Hepatocyte (in vitro differentiated cells): ENCODE measurements around the gene UBTD2. TPM values are rescaled to one million over a fixed set of nuclear protein-coding genes. Genes with fewer than 3 reads are reported as not detected.
A peak's percentile ranks its signal among the peaks of the same experiment; 100 is the strongest.

Source experiments
- DNase-seq: peaks from one replicate; pipeline ENCODE4 v3.0.0-alpha.2; 2016; ENCODE audit warnings: low spot score
- H2AFZ ChIP-seq: fragments of 200-600 bp; sonication (generic); 2 replicates; pipeline ENCODE4 v1.6.0; 2016; ENCODE audit warnings: antibody characterized with exemption, mild to moderate bottlenecking
- H3K27ac ChIP-seq: fragments of 200-600 bp; sonication (generic); 2 replicates; pipeline ENCODE4 v1.5.1; 2016; ENCODE audit warnings: mild to moderate bottlenecking
- H3K27me3 ChIP-seq: fragments of 200-600 bp; sonication (generic); 2 replicates; pipeline ENCODE4 v1.6.1; 2016
- H3K36me3 ChIP-seq: fragments of 200-600 bp; sonication (generic); replicated peaks from 2 replicates; pipeline ENCODE4 v1.5.1; 2016; ENCODE audit warnings: low read depth; ENCODE audit not compliant: insufficient read depth
- H3K4me1 ChIP-seq: fragments of 200-600 bp; sonication (generic); 2 replicates; pipeline ENCODE4 v1.5.1; 2016; ENCODE audit warnings: mild to moderate bottlenecking, moderate library complexity; ENCODE audit not compliant: insufficient read depth
- H3K4me2 ChIP-seq: fragments of 200-600 bp; sonication (generic); 2 replicates; pipeline ENCODE4 v1.6.0; 2016
- H3K4me3 ChIP-seq: fragments of 200-600 bp; sonication (generic); 2 replicates; pipeline ENCODE4 v1.5.1; 2016; ENCODE audit warnings: mild to moderate bottlenecking
- H3K79me2 ChIP-seq: fragments of 200-600 bp; sonication (generic); 2 replicates; pipeline ENCODE4 v1.6.0; 2017; ENCODE audit warnings: mild to moderate bottlenecking
- H3K9me2 ChIP-seq: fragments of 200-600 bp; sonication (generic); replicated peaks from 2 replicates; pipeline ENCODE4 v1.6.0; 2017; ENCODE audit warnings: mild to moderate bottlenecking; ENCODE audit not compliant: insufficient read depth
- H3K9me3 ChIP-seq: fragments of 200-600 bp; sonication (generic); 2 replicates; pipeline ENCODE4 v1.5.1; 2016; ENCODE audit warnings: low read depth, mild to moderate bottlenecking
- H4K20me1 ChIP-seq: fragments of 200-600 bp; sonication (generic); 2 replicates; pipeline ENCODE4 v1.6.0; 2016; ENCODE audit warnings: mild to moderate bottlenecking; ENCODE audit not compliant: insufficient read depth, poor library complexity, severe bottlenecking
- EZH2 ChIP-seq: fragments of 200-600 bp; sonication (generic); IDR thresholded peaks from 2 replicates; pipeline ENCODE4 v1.6.1; 2016; ENCODE audit warnings: antibody characterized with exemption, mild to moderate bottlenecking, borderline replicate concordance
- EZH2phosphoT487 ChIP-seq: fragments of 200-600 bp; sonication (generic); IDR thresholded peaks from one replicate; pipeline ENCODE4 v1.6.1; 2018; ENCODE audit warnings: antibody characterized with exemption, mild to moderate bottlenecking, low read depth, moderate library complexity; ENCODE audit not compliant: unreplicated experiment, severe bottlenecking
- WGBS: methylation state at CpG from one replicate; pipeline ENCODE4 v1.1.6; 2016; ENCODE audit warnings: low lambda C conversion rate; ENCODE audit errors: missing lambda C conversion rate; 5-methylcytosine and 5-hydroxymethylcytosine counted together
- polyA plus RNA-seq: library from polyadenylated mRNA; unstranded; fragments of >200 nt; fragmentation: Nextera tagmentation; extraction: Ambion mirVana; gene quantifications from 2 replicates; pipeline ENCODE4 v1.2.1, GENCODE V29; 2016
- total RNA-seq: library from RNA; depleted of rRNA; stranded (reverse); fragments of >200 nt; gene quantifications from 2 replicates; pipeline ENCODE4 v1.2.3, GENCODE V29; 2014
- TF ChIP-seq, protein P1 (sequence below): fragments of 200-600 bp; sonication (generic); IDR thresholded peaks from 2 replicates; pipeline ENCODE4 v1.5.1; 2016; ENCODE audit warnings: antibody characterized with exemption, mild to moderate bottlenecking; ENCODE audit not compliant: poor library complexity

Gene UBTD2
- total and polyA plus RNA-seq, 2 experiments from 2014 or later: 27.4 to 51.7 TPM

DNA sequence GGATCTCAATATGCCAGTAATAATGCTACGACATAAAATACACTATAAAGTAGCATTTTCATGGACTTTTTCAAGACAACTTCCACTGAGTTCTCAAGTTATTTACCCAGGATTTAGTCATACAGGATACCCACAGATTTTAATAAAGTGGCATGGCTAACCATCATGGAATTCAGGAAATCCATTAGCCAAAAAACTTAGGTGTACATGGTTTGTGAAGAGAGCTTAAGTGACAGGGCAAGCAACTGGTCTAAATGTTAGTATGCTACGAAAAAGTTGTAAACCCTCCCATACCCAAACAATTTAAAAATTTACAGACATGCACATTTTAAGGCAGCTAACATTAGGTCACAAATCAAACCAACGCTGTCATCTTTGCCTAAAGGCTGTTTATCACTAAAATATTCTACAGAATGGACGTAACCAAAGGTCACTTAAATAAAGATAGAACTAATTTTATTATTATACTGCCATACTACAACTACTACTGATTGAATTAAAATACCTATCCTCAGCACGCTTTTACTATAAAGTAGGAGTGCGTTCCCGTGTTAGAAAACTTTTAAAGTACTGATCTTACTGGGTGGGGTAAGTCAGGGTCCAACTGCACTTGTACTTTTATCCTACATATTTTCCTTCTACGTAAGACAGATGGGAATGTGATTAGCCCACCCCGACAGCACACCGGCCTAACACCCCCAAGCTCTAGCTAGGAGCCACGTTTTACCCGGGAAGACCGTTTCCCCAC lies 1.1 kb downstream of the UBTD2 start:
- Histone ChIP-seq H3K4me2 (peak overlapping the region; percentile 84), H3K36me3 (no peaks in the 10 kb centered on the region), H3K79me2 (peaks cover 59% of the 10 kb centered on the region), H3K4me1 (peaks cover 18% of the 10 kb centered on the region), H2AFZ (peak overlapping the region; percentile 93), H3K27ac (peak overlapping the region; percentile 100), H3K27me3 (no peaks in the 10 kb centered on the region), H4K20me1 (peaks cover 45% of the 10 kb centered on the region), H3K9me2 (no peaks in the 10 kb centered on the region), H3K9me3 (no peaks in the 10 kb centered on the region), H3K4me3 (peak overlapping the region; percentile 99)
- DNase-seq: no peak
- WGBS: 5% methylated on average over 13 of the region's 13 CpGs
- TF ChIP-seq EZH2phosphoT487 (no peak), EZH2 (no peak)
- TF ChIP-seq, protein P1, sequence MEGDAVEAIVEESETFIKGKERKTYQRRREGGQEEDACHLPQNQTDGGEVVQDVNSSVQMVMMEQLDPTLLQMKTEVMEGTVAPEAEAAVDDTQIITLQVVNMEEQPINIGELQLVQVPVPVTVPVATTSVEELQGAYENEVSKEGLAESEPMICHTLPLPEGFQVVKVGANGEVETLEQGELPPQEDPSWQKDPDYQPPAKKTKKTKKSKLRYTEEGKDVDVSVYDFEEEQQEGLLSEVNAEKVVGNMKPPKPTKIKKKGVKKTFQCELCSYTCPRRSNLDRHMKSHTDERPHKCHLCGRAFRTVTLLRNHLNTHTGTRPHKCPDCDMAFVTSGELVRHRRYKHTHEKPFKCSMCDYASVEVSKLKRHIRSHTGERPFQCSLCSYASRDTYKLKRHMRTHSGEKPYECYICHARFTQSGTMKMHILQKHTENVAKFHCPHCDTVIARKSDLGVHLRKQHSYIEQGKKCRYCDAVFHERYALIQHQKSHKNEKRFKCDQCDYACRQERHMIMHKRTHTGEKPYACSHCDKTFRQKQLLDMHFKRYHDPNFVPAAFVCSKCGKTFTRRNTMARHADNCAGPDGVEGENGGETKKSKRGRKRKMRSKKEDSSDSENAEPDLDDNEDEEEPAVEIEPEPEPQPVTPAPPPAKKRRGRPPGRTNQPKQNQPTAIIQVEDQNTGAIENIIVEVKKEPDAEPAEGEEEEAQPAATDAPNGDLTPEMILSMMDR: no peak

GRCh38 chr5:172281346-172281745 lies 2.2 kb downstream of the UBTD2 start:
- H3K27me3 ChIP-seq: no peaks in the 10 kb centered on the region
- no peaks in the 10 kb centered on the region for H3K36me3 ChIP-seq
- 75% methylated on average over 6 of the region's 6 CpGs for WGBS
- H3K9me3 ChIP-seq: no peaks in the 10 kb centered on the region
- peaks cover 52% of the 10 kb centered on the region for H4K20me1 ChIP-seq
- peak overlapping the region; percentile 100 for H3K27ac ChIP-seq
- H2AFZ ChIP-seq: no peak overlapping the region
- H3K4me3 ChIP-seq: peak overlapping the region; percentile 99
- no peak for TF ChIP-seq EZH2
- TF ChIP-seq, protein P1: no peak
- TF ChIP-seq EZH2phosphoT487: no peak
- H3K4me2 ChIP-seq: peak overlapping the region; percentile 84
- H3K79me2 ChIP-seq: peaks cover 70% of the 10 kb centered on the region
- DNase-seq: no peak
- H3K4me1 ChIP-seq: peaks cover 18% of the 10 kb centered on the region
- no peaks in the 10 kb centered on the region for H3K9me2 ChIP-seq

- Histone ChIP-seq H3K27ac (peak overlapping the region; percentile 100), H3K4me1 (peaks cover 18% of the 10 kb centered on the region), H3K4me2 (peak overlapping the region; percentile 84), H3K79me2 (peaks cover 74% of the 10 kb centered on the region), H3K9me2 (no peaks in the 10 kb centered on the region), H2AFZ (no peak overlapping the region), H4K20me1 (peaks cover 56% of the 10 kb centered on the region), H3K9me3 (no peaks in the 10 kb centered on the region), H3K27me3 (no peaks in the 10 kb centered on the region), H3K36me3 (no peaks in the 10 kb centered on the region), H3K4me3 (no peak overlapping the region)
- DNase-seq: no peak
- 60% methylated on average over 4 of the region's 4 CpGs for WGBS
- TF ChIP-seq, protein P1: no peak
- no peak for TF ChIP-seq EZH2phosphoT487
- TF ChIP-seq EZH2: no peak
Observed at GRCh38 chr5:172280929-172281328, 2.6 kb downstream of the UBTD2 start.
